Breast epithelium (tissue), 4 donors: ENCODE data around the gene SPON1. TPM values are rescaled to one million over a fixed set of nuclear protein-coding genes. Genes with fewer than 3 reads are reported as not detected.

ENCODE experiments used
- DNase-seq, 2 donors: peaks; one replicate each; pipeline ENCODE4 v3.0.0-alpha.2; 2019; ENCODE audit warnings: low spot score in 2 of 2
- H3K27ac ChIP-seq, 2 donors: fragments of 200-600 bp; sonication (generic) in 1 of 2; one replicate each; pipeline ENCODE4 v1.5.1; 2016 to 2019; ENCODE audit warnings: mild to moderate bottlenecking in 1 of 2
- H3K27me3 ChIP-seq, 2 donors: fragments of 200-600 bp; sonication (generic) in 1 of 2; one replicate each; pipeline versions ENCODE4 v1.5.1 to v1.6.0; 2017 to 2019; ENCODE audit warnings: control low read depth in 1 of 2, mild to moderate bottlenecking in 1 of 2
- H3K36me3 ChIP-seq: fragments of 200-600 bp; one replicate; pipeline ENCODE4 v1.5.1; 2019
- H3K4me1 ChIP-seq, 2 donors: fragments of 200-600 bp; sonication (generic); one replicate each; pipeline ENCODE4 v1.5.1; 2016 to 2019; ENCODE audit warnings: control low read depth in 1 of 2
- H3K4me3 ChIP-seq, 3 donors: fragments of 200-600 bp; sonication (generic); 1 replicate in 2 of 3; 2 replicates in 1 of 3; pipeline ENCODE4 v1.5.1; 2016 to 2019; ENCODE audit warnings: mild to moderate bottlenecking in 3 of 3, moderate library complexity in 2 of 3
- H3K9me3 ChIP-seq, 2 donors: fragments of 200-600 bp; sonication (generic) in 1 of 2; one replicate each; pipeline ENCODE4 v1.5.1; 2016 to 2019; ENCODE audit warnings: control low read depth in 1 of 2
- CTCF ChIP-seq, 3 donors: fragments of 450-650 bp; IDR thresholded peaks; one replicate each; pipeline ENCODE4 v1.5.1; 2016 to 2017; ENCODE audit warnings: antibody characterized with exemption in 3 of 3, mild to moderate bottlenecking in 3 of 3, moderate library complexity in 3 of 3
- POLR2A ChIP-seq: fragments of 450-650 bp; IDR thresholded peaks from one replicate; pipeline ENCODE4 v1.6.1; 2016; ENCODE audit warnings: antibody characterized with exemption, mild to moderate bottlenecking, moderate library complexity
- POLR2AphosphoS5 ChIP-seq, 3 donors: sonication (generic); formaldehyde crosslinking; IDR thresholded peaks; one replicate each; pipeline ENCODE4 v1.6.1; 2017; ENCODE audit warnings: antibody characterized with exemption in 3 of 3
- intact Hi-C: fragments of 100-400 bp; cut with DNase I; formaldehyde crosslinking; loops from one replicate; pipeline ENCODE4 v1.15.1; 2023; ENCODE audit warnings: low total_unique reads
- total RNA-seq, 3 donors: library from RNA; depleted of rRNA; stranded (reverse); fragments of >200 nt; gene quantifications; one replicate each; pipeline ENCODE4 v1.1.0, GENCODE V29; 2016

The SPON1 gene
- total RNA-seq, 3 donors from 2014 or later, result 30.1 to 133 (median 34.7) TPM

DNA sequence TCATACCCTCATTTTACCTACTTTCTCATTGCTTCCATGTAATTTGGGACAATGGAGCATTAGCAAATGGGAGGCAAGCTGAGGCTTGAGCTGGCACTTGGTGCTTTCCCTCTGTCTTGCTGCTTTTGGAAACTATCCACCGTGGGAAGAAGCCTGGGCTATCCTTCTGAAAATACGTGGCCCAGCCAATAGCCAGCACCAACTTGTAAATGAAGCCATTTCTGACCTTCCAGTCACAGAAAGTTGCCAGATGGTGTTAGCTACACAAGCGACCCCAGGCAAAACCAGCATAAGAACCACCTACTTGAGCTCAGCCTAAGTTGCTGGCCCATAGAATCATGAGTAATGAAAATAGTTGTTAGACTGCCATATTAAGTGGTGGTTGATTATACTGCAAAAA is 18.5 kb upstream of the SPON1 start:
- TF ChIP-seq POLR2A, result no peak
- TF ChIP-seq POLR2AphosphoS5 (IDR thresholded peaks at IDR 0.05), result no peak
- no peak for TF ChIP-seq CTCF (IDR thresholded peaks at IDR 0.05)
- H3K27ac ChIP-seq, result no peak overlapping the region
- intact Hi-C loops, result no loop called here
- no peaks in the 10 kb centered on the region for H3K36me3 ChIP-seq
- no peak for DNase-seq
- H3K4me1 ChIP-seq, result no peaks in the 10 kb centered on the region
- no peak overlapping the region for H3K4me3 ChIP-seq
- no peaks in the 10 kb centered on the region for H3K27me3 ChIP-seq
- no peaks in the 10 kb centered on the region for H3K9me3 ChIP-seq

GRCh38 chr11:13944911-13945425 is 17.6 kb upstream of the SPON1 start:
- Histone ChIP-seq H3K9me3 (no peaks in the 10 kb centered on the region), H3K27me3 (no peaks in the 10 kb centered on the region), H3K4me3 (no peak overlapping the region), H3K4me1 (no peaks in the 10 kb centered on the region), H3K27ac (no peak overlapping the region), H3K36me3 (no peaks in the 10 kb centered on the region)
- intact Hi-C loops, result no loop called here
- TF ChIP-seq CTCF (IDR thresholded peaks at IDR 0.05) (no peak), POLR2A (no peak), POLR2AphosphoS5 (IDR thresholded peaks at IDR 0.05) (no peak)
- no peak for DNase-seq

DNA sequence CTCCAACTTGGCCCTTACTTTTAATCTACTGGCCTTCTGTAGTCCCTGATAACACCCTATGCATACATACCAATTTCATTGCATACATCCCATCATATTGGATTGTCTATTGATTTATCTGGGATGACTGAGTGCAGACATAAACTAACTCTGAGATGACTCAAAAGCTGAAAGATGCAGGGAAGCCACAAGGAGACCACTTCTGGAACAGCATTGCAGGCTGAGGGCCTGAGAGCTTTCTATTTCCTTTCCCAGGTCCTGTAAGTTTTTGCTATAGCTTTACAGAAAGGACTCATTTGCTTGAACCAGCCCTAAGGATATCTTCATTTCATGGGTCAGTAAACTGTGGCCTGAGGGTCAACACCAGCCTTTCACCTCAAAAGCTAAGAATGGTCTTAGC is 15.1 kb upstream of the SPON1 start:
- H3K4me1 ChIP-seq, result no peaks in the 10 kb centered on the region
- intact Hi-C loops, result no loop called here
- no peak for DNase-seq
- H3K4me3 ChIP-seq, result no peak overlapping the region
- H3K9me3 ChIP-seq, result no peaks in the 10 kb centered on the region
- no peaks in the 10 kb centered on the region for H3K36me3 ChIP-seq
- no peaks in the 10 kb centered on the region for H3K27me3 ChIP-seq
- no peak for TF ChIP-seq CTCF (IDR thresholded peaks at IDR 0.05)
- TF ChIP-seq POLR2AphosphoS5 (IDR thresholded peaks at IDR 0.05), result no peak
- no peak for TF ChIP-seq POLR2A
- no peak overlapping the region for H3K27ac ChIP-seq

- Histone ChIP-seq H3K9me3 (no peaks in the 10 kb centered on the region), H3K36me3 (no peaks in the 10 kb centered on the region), H3K27ac (no peak overlapping the region), H3K27me3 (no peaks in the 10 kb centered on the region), H3K4me3 (no peak overlapping the region), H3K4me1 (no peaks in the 10 kb centered on the region)
- intact Hi-C loops, result no loop called here
- DNase-seq, result no peak
- TF ChIP-seq POLR2AphosphoS5 (IDR thresholded peaks at IDR 0.05) (no peak), CTCF (IDR thresholded peaks at IDR 0.05) (no peak), POLR2A (no peak)
Observed at GRCh38 chr11:13949876-13950275, 12.6 kb upstream of the SPON1 start.

DNA sequence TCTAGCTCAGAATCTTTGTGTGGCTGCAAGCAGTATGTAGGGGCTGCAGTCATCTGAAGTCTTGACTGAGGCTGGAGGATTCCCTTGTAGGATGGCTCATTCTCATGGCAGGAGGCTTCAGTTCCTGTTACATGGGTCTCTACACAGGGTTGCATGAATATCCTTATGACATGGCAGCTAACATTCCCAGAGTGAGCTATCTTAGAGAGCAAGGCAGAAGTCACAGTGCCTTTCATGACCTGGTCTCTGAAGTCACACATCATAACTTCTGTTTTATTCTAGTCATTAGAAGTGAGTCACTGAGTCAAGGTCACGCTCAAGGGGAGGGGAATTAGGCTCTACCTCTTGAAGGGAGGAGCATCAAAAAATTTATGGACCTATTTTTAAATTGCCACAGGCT is 10.3 kb upstream of the SPON1 start:
- Histone ChIP-seq H3K9me3 (no peaks in the 10 kb centered on the region), H3K36me3 (no peaks in the 10 kb centered on the region), H3K4me1 (no peaks in the 10 kb centered on the region), H3K27ac (no peak overlapping the region), H3K27me3 (no peaks in the 10 kb centered on the region), H3K4me3 (no peak overlapping the region)
- intact Hi-C loops, result no loop called here
- DNase-seq, result no peak
- TF ChIP-seq CTCF (IDR thresholded peaks at IDR 0.05) (no peak), POLR2AphosphoS5 (IDR thresholded peaks at IDR 0.05) (no peak), POLR2A (no peak)
